GM21723 (cell line): Measurements from ENCODE around the gene SLC25A39.

Experiments used
- ATAC-seq: cut with Tn5 transposase; IDR thresholded peaks from one replicate; pipeline ENCODE4 v1.9.1; 2021; ENCODE audit warnings: mild to moderate bottlenecking, moderate library complexity; ENCODE audit not compliant: unreplicated experiment

The SLC25A39 gene

DNA sequence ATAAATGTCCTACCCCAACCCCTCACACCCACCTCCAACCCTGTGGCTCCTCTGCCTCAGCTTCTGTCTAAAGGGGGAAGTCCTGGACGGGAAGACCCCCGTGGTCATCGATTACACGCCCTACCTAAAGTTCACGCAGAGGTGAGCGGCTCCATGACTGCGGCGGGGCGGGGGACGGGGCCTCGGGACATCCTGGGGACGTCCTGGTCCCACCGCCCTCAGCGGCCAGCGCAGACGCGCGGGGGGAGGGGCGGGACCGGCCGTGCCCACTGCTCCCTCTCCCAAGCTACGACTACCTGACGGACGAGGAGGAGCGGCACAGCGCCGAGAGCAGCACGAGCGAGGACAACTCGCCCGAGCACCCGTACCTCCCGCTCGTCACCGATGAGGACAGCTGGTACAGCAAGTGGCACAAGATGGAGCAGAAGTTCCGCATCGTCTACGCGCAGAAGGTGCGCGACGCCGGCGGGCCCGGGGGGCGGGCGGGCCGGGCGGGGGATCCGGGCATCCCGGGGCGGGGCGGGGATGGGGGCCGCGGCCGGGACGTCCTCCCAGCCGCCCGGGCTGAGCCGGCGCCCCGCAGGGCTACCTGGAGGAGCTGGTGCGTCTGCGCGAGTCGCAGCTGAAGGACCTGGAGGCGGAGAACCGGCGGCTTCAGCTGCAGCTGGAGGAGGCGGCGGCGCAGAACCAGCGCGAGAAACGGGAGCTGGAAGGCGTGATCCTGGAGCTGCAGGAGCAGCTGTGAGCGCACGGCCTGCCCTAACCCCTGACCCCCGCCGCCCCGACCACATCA, 9.6 kb downstream of the SLC25A39 start:
- ATAC-seq: no peak

DNA sequence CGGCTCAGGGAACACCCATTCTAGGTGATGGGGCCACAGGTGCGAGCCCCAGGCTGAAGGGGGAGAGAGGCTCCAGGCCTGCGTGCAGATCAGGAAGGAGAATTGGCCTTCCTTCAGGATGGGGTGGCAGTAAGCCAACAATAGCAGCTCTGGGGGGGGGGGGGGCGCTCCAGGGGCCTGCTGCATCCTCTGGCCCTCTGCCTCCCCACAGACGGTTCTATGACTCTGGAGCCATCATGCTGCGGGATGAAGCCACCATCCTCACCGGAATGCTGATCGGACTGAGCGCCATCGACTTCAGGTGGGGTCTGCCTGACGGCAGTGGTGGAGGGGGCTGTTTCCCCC, 10.1 kb downstream of the SLC25A39 start:
- no peak for ATAC-seq

DNA sequence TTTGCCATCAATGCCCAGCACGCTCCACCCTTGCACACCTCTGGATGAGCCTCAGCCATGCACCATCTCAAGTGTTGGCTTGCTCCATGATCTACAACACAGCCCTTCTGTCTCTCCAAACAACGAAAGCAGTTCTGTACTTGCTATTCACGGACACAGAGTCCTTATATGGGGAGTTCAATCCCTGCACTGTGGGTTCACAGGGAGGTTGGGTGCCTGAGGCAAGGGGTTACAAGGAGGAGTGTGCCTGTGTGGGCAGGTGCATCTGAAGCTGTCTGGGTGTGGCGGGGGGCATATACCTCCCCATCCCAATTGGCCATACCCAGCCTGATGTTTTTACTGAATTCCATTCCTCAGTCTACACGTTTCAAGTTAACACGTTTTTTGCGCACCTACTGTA, 10.6 kb downstream of the SLC25A39 start:
- no peak for ATAC-seq

DNA sequence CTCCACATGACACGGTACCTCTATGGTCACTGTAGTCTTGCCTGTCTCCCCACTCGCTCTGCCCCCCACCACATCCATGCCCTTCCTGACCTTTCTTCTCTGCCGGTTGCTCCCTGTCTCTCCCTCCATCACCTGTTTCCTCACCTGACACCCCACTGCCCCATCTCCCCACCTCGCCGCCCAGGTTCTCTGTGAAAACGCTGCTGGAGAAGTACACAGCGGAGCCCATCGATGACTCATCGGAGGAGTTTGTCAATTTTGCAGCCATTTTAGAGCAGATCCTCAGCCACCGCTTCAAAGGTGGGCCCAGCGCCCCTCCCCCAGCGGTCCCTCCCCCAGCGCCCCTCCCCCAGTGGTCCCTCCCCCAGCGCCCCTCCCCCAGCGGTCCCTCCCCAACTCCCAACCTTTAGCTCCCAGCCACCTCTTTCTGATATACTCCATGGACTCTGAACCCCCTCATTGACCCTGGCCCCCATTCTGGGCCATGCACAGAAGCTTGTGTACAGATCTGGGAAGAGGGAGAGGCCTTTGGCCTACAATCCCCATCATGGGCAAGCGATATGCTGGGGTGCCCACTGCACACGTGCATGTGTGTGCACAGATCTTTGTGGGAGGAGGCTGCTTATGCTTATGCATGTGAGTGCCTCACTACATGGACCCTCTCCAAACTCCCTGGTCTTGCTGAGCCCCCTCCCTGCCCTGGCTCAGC, 12.1 kb downstream of the SLC25A39 start:
- ATAC-seq: no peak

DNA sequence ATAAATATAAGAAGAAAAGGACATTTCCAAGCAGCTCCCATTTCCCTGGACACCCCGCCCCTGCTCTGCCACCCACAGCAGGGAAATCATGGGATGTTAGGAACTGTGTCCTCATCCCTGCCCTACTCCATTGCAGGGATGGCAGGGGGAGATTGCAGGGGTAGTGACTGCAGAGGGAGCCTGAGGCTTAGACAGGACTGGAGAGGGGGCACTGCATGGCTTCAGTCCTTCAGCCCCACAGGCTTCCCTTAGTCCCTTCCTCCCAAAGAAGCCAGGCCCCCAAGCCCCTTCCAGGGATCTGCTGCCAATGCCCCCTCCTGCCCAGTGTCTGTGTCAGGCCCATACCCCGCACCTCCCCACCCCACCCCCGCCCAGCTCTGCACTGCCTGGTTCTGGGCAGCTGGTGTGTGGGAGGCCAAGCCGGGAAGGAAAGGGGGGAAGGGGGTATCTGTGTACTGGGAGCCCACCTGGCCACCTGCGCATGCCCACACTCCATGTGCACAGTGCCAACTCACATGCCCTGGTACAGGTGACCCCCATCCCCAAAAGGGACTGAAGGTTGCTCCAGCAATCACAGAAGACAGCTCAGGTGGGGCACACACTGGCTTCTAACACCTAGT, 13.0 kb downstream of the SLC25A39 start:
- no peak for ATAC-seq

DNA sequence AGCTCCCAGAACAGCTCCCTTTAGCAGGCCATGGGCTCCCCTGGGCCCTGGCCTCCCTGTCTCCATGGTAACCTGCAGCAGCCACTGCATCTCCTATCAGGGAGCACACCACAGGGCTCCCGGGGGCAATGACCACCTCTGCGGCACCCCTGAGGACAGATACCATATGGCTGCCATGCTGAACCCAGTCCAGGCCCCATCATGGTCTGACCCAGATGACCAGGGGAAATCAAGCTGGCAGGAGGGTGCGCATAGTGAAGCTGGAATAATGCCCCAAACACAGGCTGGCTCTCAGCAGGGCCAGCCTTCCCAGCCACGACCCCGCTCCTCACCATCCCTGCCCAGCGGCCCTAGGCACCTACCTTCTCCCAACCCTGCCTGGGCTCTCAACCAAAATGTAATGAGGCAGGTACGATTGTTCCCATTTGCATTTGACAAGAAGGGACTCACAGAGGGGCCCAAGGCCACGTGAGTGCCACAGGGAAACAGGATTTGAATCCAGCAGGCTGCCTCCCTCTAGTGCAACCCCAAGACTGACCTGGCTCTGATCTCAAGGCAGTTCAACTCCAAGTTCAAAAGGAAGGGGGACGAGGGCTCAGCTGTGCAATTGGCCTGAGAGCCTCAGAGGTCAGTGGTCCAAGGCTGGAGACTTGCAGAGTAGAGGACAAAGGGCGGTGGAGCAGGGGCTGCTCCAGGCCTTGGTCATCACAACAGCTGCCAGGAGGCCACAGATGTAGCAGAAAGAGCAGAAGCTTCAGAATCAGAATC, 13.8 kb downstream of the SLC25A39 start:
- ATAC-seq: no peak

DNA sequence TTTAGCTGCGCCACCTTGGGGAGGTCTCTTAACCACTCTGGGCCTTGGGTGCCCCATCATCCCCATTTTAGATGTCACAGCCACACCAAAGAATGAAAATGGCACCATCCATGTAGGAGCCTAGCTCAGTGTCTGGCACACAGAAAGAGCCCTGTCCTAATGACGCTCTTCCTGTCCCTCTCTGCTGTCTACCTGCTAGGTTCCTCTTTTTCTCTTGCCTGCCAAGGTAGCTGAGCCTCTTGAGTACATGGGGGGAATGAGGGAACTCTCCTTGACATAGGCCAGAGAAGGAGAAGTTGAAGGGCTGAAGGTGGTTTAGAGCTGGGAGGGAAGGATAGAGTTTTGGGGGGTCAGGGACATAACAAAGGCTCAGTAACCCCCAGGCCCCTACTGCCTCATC, 14.4 kb downstream of the SLC25A39 start:
- ATAC-seq: no peak

DNA sequence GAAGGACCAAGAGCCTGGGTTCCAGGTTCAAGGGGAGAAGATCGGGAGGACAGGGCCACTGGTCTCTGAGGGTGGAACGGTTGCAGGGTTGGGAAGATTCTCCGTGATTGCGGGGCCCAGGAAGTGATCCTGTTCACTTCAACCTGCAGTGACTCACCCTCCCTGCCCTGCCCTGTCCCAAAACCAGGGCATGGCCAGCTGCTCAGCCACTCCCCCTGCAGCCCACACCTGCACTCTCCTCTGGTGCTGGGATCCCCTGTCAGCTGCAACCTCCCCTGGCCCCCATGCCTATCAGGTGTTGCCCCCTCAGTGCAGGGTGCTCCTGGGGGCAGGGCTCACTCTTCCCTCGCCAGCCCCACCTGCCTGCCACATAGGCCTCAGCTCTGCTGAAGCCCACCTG, 15.2 kb downstream of the SLC25A39 start:
- no peak for ATAC-seq

DNA sequence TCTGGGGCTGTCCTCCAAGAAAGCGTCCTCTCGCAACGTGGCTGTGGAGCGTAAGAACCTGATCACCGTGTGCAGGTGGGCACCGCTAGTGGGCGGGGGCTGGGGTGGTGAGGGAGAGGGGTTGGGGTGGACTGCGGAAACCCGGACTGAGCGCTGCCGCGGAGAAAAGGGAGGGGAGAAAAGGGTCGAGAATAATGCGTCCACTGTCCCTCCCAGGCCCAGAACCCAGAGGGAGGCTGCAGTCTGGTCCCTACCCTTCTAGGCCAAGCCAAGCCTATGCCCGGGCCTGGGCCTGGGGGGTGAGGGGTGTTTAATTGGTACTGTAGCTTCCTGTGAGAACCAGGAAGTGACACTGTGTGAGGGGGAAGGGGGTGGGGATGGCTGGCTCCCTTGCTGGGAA, 15.8 kb downstream of the SLC25A39 start:
- no peak for ATAC-seq

DNA sequence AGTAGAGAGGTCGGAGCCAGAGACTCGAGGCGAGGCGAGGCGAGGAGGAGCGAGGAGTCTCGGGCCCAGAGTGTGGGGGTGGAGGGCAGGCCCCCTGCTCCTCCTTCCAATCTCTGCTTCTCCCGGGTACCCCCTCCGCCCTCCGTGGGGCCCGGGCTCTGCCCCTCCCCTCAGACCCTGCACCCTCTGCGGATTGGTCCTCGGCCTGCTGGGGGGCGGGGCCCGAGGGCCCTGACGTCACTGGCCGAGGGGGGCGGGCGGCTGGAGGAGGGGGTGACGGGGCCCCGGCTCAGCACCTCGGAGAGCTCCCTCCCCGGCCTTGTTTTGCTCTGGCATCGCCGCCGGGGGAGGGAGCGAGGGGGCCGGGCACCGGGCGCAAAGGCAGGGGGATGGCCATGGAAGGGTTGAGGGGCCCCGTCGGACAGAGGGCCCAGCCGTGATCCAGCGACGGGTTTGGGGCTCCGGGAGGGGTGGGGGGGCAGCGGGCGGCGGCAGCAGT, 16.3 kb downstream of the SLC25A39 start, which contains the start of gene RUNDC3A:
Gene RUNDC3A, plus strand, starts transcription at position 282 of the 499 bp plus-strand sequence. CDS start 232 bp downstream, outside the sequence.
- no peak for ATAC-seq

DNA sequence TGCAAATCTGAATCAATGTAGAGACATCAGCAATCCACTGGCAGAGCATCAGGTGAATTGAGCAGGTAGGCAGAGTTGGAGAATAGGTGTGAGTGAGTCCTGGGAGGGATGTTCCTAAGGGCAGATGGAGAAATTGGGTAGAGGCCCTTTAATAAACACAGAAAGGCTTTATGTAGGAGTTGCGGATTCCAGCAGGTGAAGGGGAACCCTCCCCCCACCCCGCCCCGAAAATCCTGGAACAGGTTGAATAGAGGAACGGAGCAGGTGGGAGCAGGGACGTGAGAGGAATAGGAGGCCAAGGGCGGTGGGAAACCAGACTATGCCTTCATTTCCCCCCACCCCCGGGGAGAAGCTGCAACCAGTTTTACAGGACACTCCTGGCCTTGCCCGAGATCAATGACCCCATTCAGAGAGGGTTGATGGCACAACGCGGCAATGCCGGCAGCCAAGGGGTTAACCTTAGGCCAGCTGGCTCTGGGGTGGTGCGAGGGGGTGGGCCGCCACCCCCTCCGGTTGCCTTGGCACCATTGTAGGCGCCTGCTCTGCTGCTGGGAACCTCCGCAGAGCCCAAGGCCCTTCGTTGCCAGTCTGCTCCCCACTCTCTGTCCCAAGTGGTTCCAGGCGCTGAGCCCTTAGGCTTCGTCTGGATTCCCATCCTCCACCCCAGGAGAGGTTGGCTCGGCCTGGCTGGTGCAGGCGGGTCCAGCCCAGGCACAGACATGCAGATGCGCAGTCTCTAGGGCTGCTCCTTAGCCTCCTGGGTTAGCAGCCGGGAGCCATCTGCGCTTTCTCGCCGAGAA, 17.0 kb downstream of the SLC25A39 start:
- no peak for ATAC-seq

DNA sequence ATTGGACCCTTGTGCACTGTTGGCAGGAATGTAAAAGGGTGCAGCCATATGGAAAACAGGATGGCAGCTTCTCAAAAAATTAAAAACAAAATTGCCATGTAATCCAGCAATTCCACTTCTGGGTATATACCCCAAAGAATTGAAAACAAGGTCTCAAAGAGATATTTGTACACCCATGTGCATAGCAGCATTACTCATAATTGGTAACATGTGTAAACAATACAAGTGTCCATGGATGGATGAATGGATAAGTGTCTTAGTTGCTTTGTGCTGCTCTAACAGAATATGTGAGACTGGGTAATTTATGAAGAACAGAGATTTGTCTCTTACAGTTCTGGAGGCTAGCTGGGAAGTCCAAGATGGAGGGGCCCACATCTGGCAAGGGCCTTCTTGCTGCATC, 20.0 kb downstream of the SLC25A39 start:
- no peak for ATAC-seq

DNA sequence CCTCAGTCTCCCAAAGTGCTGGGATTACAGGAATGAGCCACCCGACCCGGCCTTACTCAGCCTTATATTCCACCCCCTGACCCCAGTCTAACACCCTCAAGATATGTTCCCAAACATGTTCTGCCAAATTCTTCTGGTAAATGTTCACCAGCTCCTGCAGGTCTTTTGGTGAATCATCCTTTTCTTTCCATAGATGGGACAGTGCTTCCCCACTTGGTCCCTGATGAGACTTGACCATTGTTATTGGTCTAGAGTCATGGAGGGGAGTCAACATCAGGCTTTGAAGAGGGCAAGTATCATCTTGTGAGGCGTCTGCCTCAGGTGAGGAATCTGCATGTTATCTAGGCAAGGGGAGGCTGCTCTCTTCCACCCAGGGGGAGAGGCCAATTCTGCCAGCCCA, 26.6 kb downstream of the SLC25A39 start:
- no peak for ATAC-seq

DNA sequence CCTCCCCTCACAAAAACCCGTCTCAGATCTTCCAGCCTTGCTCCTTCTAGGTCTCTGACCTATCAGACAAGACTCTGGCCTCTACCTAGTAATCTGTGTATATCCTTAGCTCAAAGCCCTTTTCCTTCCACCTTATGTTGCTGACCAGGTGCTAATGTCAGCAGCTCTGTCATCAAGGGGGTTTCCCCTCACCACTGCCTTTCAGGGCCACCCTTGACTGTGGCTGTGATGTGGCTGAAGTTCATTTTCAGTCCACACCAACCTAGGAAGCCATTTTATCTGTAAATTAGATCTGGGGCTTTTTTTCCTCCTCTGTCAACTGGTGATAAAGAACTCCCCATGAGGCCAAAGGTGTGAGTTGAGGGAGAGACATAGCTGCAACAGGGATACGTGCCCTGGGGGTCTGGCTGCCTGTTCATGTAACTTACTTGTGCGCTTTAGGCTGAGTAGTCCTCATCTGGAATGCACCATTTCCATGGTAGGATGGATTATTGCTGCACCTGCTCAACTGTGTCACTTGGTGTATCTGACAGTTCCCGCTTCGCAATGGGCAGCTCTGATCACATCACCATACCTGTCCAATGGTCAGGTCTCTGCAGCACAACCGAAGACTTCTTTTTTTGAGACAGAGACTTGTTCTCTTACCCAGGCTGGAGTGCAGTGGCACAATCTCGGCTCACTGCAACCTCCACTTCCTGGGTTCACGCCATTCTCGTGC, 31.0 kb downstream of the SLC25A39 start:
- no peak for ATAC-seq

DNA sequence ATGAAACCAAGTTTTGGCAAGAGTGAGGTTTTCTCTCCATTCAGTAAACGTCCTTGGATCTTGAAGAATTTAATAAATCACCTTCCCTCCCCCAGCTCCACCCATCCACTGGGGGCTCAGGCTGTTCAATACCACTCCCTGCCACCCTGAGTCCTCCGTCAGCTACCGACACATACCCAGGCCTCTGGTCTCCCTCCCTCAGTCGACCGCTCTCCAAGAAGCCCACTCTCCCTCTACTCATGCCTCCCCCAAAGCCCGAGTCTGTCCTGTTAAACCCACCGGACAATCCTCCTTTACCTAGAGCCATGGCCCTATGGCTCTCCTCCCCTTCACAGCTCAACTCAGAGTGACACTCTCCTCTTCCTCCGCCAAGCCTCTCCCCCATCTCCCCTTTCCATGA, 37.0 kb downstream of the SLC25A39 start:
- no peak for ATAC-seq

DNA sequence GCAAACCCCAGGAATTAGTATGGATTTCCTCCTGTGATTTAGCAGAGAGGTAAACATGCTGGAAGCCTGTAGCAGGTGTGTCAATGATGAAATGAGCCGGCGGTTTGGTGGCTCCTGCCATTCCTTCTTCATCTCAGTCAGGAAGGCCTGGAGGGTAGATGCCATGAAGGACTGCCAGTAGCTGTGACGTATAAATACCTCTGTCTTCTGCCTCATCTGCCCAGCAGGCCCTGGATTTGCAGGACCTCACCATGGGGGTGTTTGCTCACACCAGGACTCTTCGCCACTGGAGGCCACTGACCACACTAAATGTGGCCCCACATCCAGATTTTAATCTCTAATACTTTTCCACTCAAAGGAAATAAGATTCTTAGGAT, 40.6 kb downstream of the SLC25A39 start:
- no peak for ATAC-seq

DNA sequence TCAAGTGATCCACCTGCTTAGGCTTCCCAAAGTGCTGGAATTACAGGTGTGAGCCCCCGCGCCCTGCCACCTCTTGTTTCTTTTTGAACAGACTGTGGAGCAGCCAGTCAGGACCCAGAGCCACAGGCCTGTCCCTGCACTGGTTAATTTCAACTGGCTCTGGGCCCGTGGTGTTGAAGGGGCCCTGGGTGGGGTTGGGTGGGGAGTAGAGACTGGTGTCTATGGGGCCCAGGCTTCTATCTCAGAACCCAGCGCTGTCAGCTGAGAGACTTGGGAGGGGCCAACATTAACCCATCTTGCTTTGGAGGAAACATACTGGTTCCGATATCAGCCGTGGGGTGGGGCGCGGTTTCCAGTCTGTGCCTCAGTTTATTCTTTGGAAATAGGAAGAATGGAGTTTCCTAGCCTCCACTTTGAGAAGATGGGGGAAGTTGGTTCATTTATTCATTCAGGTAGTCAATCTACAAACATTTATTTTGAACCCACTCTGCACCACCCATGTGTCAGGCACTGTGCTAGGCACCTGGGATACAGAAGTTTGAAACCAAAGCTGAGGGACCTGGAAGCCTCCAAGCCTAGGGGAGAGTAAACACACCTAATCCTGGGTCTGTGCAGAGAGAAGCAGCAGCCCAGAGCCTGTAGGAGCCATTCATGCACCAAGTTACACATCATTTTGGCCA, 41.1 kb downstream of the SLC25A39 start:
- ATAC-seq: no peak

DNA sequence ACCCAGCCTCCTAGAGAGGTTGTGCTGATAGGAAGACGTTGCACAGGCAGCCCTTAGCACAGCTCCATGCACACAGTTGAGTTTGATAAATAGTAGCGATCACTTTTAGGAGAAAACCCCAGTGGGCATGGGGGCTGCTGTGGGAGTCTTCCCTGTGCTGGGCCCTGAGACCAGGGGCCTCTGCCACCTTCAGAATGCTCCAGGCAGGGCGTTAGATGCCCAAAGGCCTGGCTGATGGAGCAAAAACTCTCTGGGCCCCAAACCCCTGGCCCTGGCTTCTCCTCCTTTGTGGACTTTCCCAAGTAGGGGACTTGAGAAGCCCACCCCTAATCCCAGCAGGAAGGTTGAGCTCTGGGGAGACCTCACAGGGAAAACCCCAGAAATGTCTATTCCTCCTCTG, 42.4 kb downstream of the SLC25A39 start:
- ATAC-seq: no peak

DNA sequence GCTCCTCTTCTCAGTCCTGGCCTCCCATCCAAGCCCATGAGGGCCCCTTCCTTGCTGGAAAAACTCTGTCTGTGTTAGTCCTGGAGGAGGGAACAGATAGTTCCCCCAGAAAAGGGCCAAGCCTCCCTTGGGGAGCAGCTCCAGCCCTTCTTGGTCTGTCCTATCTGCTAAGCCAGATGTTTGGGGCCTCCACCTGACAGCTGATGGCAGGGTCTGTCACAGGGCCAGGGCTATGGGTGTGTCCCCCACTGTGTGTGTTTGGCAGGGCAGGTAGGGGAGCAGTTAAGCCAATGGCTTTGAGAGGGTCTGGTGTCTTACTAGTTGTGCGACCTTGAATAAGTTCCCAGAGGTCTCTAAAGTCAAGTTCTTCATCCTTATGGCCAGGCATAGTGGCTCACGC, 43.1 kb downstream of the SLC25A39 start:
- ATAC-seq: no peak
